Adrenal gland (tissue), 5 donors: Measurements from ENCODE around the gene LCAT.

Experiments
- CTCF ChIP-seq, 6 experiments: fragments of 450-650 bp in 4 of 6; fragments of 200-600 bp in 2 of 6; sonication (generic) in 1 of 6; IDR thresholded peaks; 1 replicate in 5 of 6; 2 replicates in 1 of 6; pipeline versions ENCODE4 v1.5.1 to v1.8.0; 2016 to 2021; ENCODE audit warnings: antibody characterized with exemption in 6 of 6, mild to moderate bottlenecking in 2 of 6, moderate library complexity in 1 of 6
- POLR2A ChIP-seq, 2 donors: fragments of 450-650 bp; IDR thresholded peaks; one replicate each; pipeline ENCODE4 v1.6.1; 2017; ENCODE audit warnings: antibody characterized with exemption in 2 of 2, mild to moderate bottlenecking in 2 of 2, moderate library complexity in 1 of 2
- donor health status: DM: no; HTN: no; CAD: no.

DNA sequence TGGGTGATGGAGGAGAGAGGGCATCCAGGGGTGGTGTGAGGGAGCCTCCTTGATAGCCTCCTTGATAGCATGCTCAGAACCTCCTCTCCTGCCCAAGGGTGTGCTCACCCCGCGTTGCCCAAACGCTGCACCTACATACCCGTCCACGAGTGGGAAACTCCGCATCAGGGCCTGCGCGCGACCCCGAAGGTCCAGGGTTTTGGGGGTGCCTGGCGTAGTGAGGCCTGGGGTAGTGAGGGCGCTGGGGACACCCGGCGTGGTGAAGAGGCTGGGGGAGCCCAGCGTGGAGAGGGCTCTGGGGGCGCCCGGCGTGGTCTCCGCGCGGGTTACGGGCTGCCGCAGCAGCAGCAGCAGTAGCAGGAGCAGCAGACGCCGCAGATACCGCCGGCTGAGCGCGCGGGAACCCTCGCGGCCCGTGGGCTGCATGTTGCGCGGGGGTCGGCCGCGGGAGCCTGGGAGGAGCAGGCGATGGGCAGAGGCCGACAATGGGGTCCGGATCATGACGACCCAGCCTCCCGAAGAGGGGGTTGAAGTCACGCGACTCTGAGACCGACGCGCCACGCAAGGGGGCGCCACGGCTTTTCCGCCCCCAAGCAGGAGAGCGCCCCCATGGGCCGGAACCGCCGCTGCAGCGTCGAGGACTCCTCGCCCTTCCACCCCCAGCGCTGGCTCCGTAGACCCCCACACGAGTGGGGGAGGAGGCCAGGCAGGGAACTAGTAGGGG is 36.2 kb upstream of the LCAT start, which contains the start of gene DPEP3:
- TF ChIP-seq CTCF (IDR thresholded peaks at IDR 0.05) (no peak), POLR2A (IDR thresholded peaks at IDR 0.05) (no peak)
